GM12878 (cell line): ENCODE data around the gene BRD9.

Experiments
- CEBPB ChIP-seq, 2 experiments: fragments of 150-350 bp in 1 of 2; IDR thresholded peaks; 2 replicates each; pipeline ENCODE4 v1.6.1; 2012 to 2014; ENCODE audit warnings: low read depth in 2 of 2, low read length in 2 of 2, borderline replicate concordance in 1 of 2, inconsistent platforms in 1 of 2
- KAT2A ChIP-seq: conservative IDR thresholded peaks from 2 replicates; pipeline ENCODE4 v1.6.1; 2011; ENCODE audit warnings: low read depth, low read length; ENCODE audit not compliant: control insufficient read depth
- MYC ChIP-seq: IDR thresholded peaks from 2 replicates; pipeline ENCODE4 v1.6.1; 2011; ENCODE audit warnings: mild to moderate bottlenecking, low read length, moderate library complexity, inconsistent platforms; ENCODE audit not compliant: insufficient read depth, insufficient replicate concordance, insufficient read length, severe bottlenecking
- POLR2AphosphoS5 ChIP-seq: IDR thresholded peaks from 2 replicates; pipeline ENCODE4 v1.6.1; 2011; ENCODE audit warnings: mild to moderate bottlenecking, low read length, inconsistent platforms
- RAD21 ChIP-seq: IDR thresholded peaks from 2 replicates; pipeline ENCODE4 v1.6.1; 2011; ENCODE audit warnings: mild to moderate bottlenecking, low read depth, low read length, moderate library complexity; ENCODE audit not compliant: insufficient read depth
- TAF1 ChIP-seq: IDR thresholded peaks from 2 replicates; pipeline ENCODE4 v1.6.1; 2011; ENCODE audit warnings: mild to moderate bottlenecking, low read depth, low read length, borderline replicate concordance
- ZNF24 ChIP-seq: fragments of 450-650 bp; IDR thresholded peaks from 2 replicates; pipeline ENCODE4 v1.6.1; 2017; ENCODE audit warnings: antibody characterized with exemption, mild to moderate bottlenecking
- TF ChIP-seq, protein P1 (sequence below), 3 experiments: IDR thresholded peaks in 2 of 3; conservative IDR thresholded peaks in 1 of 3; 2 replicates each; pipeline ENCODE4 v1.5.1; 2011; ENCODE audit warnings: low read depth in 3 of 3, low read length in 3 of 3, mild to moderate bottlenecking in 3 of 3, control low read depth in 2 of 3, moderate library complexity in 2 of 3, inconsistent platforms in 1 of 3, mixed read lengths in 1 of 3; ENCODE audit not compliant: control insufficient read depth in 2 of 3, insufficient read depth in 1 of 3; ENCODE audit errors: extremely low read depth in 1 of 3
- TF ChIP-seq, protein P2 (sequence below): IDR thresholded peaks from 2 replicates; pipeline ENCODE4 v1.6.1; 2012; ENCODE audit warnings: mild to moderate bottlenecking, low read depth, low read length
- TF ChIP-seq, protein P3 (sequence below): IDR thresholded peaks from 2 replicates; pipeline ENCODE4 v1.6.1; 2011; ENCODE audit warnings: low read depth, mild to moderate bottlenecking, low read length, moderate library complexity, borderline replicate concordance; ENCODE audit errors: extremely low read depth

DNA sequence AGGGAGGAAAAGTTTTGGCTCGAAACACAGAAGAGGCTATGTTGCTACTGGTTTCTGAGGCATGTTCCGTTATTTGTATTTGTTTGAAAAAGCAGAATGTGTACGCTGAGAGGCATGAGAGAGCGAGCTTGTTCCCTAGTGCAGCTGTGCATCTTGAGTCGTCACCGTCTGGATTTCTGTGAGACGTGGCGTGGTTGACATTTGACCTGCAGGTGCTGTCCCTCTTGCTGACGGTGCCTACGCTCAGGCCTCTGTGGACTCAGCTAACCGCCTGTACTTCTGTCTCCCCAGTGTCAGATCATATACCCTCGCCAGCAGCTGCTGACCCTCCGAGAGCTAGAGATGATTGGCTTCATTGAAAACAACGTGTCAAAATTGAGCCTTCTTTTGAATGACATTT lies 21.6 kb upstream of the BRD9 start:
- TF ChIP-seq MYC (no peak), POLR2AphosphoS5 (no peak), KAT2A (no peak), TAF1 (no peak), ZNF24 (no peak), CEBPB (IDR thresholded peaks at IDR 0.05; ENCODE audit: borderline replicate concordance in 1 of 2, low read depth in 2 of 2, low read length in 2 of 2) (no peak), RAD21 (no peak)
- TF ChIP-seq, protein P1, sequence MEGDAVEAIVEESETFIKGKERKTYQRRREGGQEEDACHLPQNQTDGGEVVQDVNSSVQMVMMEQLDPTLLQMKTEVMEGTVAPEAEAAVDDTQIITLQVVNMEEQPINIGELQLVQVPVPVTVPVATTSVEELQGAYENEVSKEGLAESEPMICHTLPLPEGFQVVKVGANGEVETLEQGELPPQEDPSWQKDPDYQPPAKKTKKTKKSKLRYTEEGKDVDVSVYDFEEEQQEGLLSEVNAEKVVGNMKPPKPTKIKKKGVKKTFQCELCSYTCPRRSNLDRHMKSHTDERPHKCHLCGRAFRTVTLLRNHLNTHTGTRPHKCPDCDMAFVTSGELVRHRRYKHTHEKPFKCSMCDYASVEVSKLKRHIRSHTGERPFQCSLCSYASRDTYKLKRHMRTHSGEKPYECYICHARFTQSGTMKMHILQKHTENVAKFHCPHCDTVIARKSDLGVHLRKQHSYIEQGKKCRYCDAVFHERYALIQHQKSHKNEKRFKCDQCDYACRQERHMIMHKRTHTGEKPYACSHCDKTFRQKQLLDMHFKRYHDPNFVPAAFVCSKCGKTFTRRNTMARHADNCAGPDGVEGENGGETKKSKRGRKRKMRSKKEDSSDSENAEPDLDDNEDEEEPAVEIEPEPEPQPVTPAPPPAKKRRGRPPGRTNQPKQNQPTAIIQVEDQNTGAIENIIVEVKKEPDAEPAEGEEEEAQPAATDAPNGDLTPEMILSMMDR (IDR thresholded peaks at IDR 0.05 in 2 of 3, conservative IDR thresholded peaks at IDR 0.05 in 1 of 3; ENCODE audit: control insufficient read depth in 2 of 3, extremely low read depth in 1 of 3, insufficient read depth in 1 of 3, low read depth in 3 of 3, low read length in 3 of 3) = no peak
- TF ChIP-seq, protein P2, sequence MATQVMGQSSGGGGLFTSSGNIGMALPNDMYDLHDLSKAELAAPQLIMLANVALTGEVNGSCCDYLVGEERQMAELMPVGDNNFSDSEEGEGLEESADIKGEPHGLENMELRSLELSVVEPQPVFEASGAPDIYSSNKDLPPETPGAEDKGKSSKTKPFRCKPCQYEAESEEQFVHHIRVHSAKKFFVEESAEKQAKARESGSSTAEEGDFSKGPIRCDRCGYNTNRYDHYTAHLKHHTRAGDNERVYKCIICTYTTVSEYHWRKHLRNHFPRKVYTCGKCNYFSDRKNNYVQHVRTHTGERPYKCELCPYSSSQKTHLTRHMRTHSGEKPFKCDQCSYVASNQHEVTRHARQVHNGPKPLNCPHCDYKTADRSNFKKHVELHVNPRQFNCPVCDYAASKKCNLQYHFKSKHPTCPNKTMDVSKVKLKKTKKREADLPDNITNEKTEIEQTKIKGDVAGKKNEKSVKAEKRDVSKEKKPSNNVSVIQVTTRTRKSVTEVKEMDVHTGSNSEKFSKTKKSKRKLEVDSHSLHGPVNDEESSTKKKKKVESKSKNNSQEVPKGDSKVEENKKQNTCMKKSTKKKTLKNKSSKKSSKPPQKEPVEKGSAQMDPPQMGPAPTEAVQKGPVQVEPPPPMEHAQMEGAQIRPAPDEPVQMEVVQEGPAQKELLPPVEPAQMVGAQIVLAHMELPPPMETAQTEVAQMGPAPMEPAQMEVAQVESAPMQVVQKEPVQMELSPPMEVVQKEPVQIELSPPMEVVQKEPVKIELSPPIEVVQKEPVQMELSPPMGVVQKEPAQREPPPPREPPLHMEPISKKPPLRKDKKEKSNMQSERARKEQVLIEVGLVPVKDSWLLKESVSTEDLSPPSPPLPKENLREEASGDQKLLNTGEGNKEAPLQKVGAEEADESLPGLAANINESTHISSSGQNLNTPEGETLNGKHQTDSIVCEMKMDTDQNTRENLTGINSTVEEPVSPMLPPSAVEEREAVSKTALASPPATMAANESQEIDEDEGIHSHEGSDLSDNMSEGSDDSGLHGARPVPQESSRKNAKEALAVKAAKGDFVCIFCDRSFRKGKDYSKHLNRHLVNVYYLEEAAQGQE = no peak
- TF ChIP-seq, protein P3, sequence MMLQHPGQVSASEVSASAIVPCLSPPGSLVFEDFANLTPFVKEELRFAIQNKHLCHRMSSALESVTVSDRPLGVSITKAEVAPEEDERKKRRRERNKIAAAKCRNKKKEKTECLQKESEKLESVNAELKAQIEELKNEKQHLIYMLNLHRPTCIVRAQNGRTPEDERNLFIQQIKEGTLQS = no peak
